Measurements from ENCODE around the gene HKDC1.

GRCh38 chr10:69229616-69229916, 9.4 kb downstream of the HKDC1 start:
- TF ChIP-seq, protein P1, sequence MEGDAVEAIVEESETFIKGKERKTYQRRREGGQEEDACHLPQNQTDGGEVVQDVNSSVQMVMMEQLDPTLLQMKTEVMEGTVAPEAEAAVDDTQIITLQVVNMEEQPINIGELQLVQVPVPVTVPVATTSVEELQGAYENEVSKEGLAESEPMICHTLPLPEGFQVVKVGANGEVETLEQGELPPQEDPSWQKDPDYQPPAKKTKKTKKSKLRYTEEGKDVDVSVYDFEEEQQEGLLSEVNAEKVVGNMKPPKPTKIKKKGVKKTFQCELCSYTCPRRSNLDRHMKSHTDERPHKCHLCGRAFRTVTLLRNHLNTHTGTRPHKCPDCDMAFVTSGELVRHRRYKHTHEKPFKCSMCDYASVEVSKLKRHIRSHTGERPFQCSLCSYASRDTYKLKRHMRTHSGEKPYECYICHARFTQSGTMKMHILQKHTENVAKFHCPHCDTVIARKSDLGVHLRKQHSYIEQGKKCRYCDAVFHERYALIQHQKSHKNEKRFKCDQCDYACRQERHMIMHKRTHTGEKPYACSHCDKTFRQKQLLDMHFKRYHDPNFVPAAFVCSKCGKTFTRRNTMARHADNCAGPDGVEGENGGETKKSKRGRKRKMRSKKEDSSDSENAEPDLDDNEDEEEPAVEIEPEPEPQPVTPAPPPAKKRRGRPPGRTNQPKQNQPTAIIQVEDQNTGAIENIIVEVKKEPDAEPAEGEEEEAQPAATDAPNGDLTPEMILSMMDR (IDR thresholded peaks at IDR 0.05): no peak
- TF ChIP-seq MXI1 (IDR thresholded peaks at IDR 0.05; ENCODE audit: low read depth, low read length) (no peak), EZH2phosphoT487 (IDR thresholded peaks at IDR 0.05; ENCODE audit: borderline replicate concordance, low read depth) (no peak), SMC3 (IDR thresholded peaks at IDR 0.05; ENCODE audit: low read depth, low read length) (no peak), FOXJ3 (CRISPR knock-in tag; IDR thresholded peaks at IDR 0.05) (no peak), RFX5 (IDR thresholded peaks at IDR 0.05; ENCODE audit: low read length) (no peak), JUND (IDR thresholded peaks at IDR 0.05) (no peak), POLR2AphosphoS5 (IDR thresholded peaks at IDR 0.05; ENCODE audit: low read depth, low read length) (no peak), TEAD4 (IDR thresholded peaks at IDR 0.05; ENCODE audit: borderline replicate concordance, insufficient read depth) (no peak), TCF12 (IDR thresholded peaks at IDR 0.05) (no peak), EP300 (IDR thresholded peaks at IDR 0.05; ENCODE audit: borderline replicate concordance in 1 of 2, low read depth in 1 of 2, low read length in 1 of 2) (no peak)
- TF ChIP-seq, protein P2, sequence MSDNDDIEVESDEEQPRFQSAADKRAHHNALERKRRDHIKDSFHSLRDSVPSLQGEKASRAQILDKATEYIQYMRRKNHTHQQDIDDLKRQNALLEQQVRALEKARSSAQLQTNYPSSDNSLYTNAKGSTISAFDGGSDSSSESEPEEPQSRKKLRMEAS (IDR thresholded peaks at IDR 0.05; ENCODE audit: low read depth): no peak
- TF ChIP-seq, protein P3, sequence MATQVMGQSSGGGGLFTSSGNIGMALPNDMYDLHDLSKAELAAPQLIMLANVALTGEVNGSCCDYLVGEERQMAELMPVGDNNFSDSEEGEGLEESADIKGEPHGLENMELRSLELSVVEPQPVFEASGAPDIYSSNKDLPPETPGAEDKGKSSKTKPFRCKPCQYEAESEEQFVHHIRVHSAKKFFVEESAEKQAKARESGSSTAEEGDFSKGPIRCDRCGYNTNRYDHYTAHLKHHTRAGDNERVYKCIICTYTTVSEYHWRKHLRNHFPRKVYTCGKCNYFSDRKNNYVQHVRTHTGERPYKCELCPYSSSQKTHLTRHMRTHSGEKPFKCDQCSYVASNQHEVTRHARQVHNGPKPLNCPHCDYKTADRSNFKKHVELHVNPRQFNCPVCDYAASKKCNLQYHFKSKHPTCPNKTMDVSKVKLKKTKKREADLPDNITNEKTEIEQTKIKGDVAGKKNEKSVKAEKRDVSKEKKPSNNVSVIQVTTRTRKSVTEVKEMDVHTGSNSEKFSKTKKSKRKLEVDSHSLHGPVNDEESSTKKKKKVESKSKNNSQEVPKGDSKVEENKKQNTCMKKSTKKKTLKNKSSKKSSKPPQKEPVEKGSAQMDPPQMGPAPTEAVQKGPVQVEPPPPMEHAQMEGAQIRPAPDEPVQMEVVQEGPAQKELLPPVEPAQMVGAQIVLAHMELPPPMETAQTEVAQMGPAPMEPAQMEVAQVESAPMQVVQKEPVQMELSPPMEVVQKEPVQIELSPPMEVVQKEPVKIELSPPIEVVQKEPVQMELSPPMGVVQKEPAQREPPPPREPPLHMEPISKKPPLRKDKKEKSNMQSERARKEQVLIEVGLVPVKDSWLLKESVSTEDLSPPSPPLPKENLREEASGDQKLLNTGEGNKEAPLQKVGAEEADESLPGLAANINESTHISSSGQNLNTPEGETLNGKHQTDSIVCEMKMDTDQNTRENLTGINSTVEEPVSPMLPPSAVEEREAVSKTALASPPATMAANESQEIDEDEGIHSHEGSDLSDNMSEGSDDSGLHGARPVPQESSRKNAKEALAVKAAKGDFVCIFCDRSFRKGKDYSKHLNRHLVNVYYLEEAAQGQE (IDR thresholded peaks at IDR 0.05; ENCODE audit: low read depth, low read length): no peak
- TF ChIP-seq, protein P4, sequence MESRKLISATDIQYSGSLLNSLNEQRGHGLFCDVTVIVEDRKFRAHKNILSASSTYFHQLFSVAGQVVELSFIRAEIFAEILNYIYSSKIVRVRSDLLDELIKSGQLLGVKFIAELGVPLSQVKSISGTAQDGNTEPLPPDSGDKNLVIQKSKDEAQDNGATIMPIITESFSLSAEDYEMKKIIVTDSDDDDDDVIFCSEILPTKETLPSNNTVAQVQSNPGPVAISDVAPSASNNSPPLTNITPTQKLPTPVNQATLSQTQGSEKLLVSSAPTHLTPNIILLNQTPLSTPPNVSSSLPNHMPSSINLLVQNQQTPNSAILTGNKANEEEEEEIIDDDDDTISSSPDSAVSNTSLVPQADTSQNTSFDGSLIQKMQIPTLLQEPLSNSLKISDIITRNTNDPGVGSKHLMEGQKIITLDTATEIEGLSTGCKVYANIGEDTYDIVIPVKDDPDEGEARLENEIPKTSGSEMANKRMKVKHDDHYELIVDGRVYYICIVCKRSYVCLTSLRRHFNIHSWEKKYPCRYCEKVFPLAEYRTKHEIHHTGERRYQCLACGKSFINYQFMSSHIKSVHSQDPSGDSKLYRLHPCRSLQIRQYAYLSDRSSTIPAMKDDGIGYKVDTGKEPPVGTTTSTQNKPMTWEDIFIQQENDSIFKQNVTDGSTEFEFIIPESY (IDR thresholded peaks at IDR 0.05; ENCODE audit: borderline replicate concordance, low read depth): no peak

Data from SK-N-SH (cell line).